GM13977 (cell line): Measurements from ENCODE around the gene RBM33.

Source experiments
- DNase-seq: peaks from one replicate; pipeline ENCODE4 v3.0.0; 2012; ENCODE audit warnings: low spot score
- CTCF ChIP-seq: IDR thresholded peaks from 2 replicates; pipeline ENCODE4 v1.5.1; 2012; ENCODE audit warnings: mild to moderate bottlenecking, control low read depth; ENCODE audit not compliant: insufficient read depth; ENCODE audit errors: extremely low read depth, missing control alignments
- in situ Hi-C: fragments of 300-500 bp; cut with MboI; formaldehyde crosslinking; loops from one replicate; pipeline ENCODE4 v1.12.0; 2022; ENCODE audit warnings: low sequenced_read_pairs, low pct_unique_long_range_greater_than_20kb, mixed read lengths, inconsistent platforms; ENCODE audit not compliant: unreplicated experiment

RBM33 gene

GRCh38 chr7:155644178-155644970, at the start of gene RBM33:
RBM33 (plus strand) TSS chr7:155644661; CDS start chr7:155644877, 216 bp downstream.
- TF ChIP-seq CTCF, result no peak
- in situ Hi-C loops, result no loop called here
- DNase-seq, result peak; percentile 94

GRCh38 chr7:155594961-155595366, 49.5 kb upstream of the RBM33 start:
- in situ Hi-C loops, result no loop called here
- TF ChIP-seq CTCF, result no peak

GRCh38 chr7:155597753-155598140, 46.7 kb upstream of the RBM33 start:
- in situ Hi-C loops, result no loop called here
- no peak for TF ChIP-seq CTCF
- no peak for DNase-seq

More at GRCh38 chr7:155594961-155595366, 49.5 kb upstream of the RBM33 start:
- DNase-seq, result no peak

- TF ChIP-seq CTCF, result peak; percentile 96
- DNase-seq, result peak; percentile 84
- in situ Hi-C loops, result no loop called here
Observed at GRCh38 chr7:155598810-155599210, 45.7 kb upstream of the RBM33 start.

GRCh38 chr7:155602156-155602555, 42.3 kb upstream of the RBM33 start:
- TF ChIP-seq CTCF, result no peak
- in situ Hi-C loops, result loop anchor here (10.0 kb wide), 1 partner anchor 163 kb away; no protein-coding TSS in a partner anchor
- no peak for DNase-seq

GRCh38 chr7:155602750-155603149, 41.7 kb upstream of the RBM33 start:
- DNase-seq, result no peak
- in situ Hi-C loops, result loop anchor here (10.0 kb wide), 1 partner anchor 162 kb away; no protein-coding TSS in a partner anchor
- TF ChIP-seq CTCF, result no peak
